WTC11 (cell line): ENCODE results near the gene EVI5L. TPM values are rescaled to one million over a fixed set of nuclear protein-coding genes. Genes with fewer than 3 reads are reported as not detected.
"Not testable (repeated sequence)": the region's sequence is repeated elsewhere in the genome, so short reads cannot be mapped to it uniquely, and the experiment has no call there.

ENCODE experiments used
- ATAC-seq: fragments of 200-7000 bp; cut with Tn5 transposase; 2 replicates; pipeline ENCODE4 v1.10.0; 2021; ENCODE audit warnings: mild to moderate bottlenecking, moderate library complexity
- CTCF ChIA-PET: fragments of 300-600 bp; sonication (Branson Sonifier 250); formaldehyde crosslinking; loops from one replicate; lab custom pipeline; 2021; ENCODE audit warnings: antibody characterized with exemption; lab: Charles Lee
- POLR2A ChIA-PET: fragments of 350-600 bp; sonication (Branson Sonifier 250); formaldehyde crosslinking; loops from one replicate; lab custom pipeline; 2021; ENCODE audit warnings: antibody characterized with exemption; lab: Charles Lee
- DNase-seq: peaks from one replicate; pipeline ENCODE4 v3.0.0; 2021; ENCODE audit warnings: low spot score
- H3K27ac Mint-ChIP-seq: 2 replicates; pipeline ENCODE4 v1.8.0; 2021; ENCODE audit warnings: mixed read lengths
- H3K27me3 Mint-ChIP-seq: 2 replicates; pipeline ENCODE4 v1.8.0; 2021; ENCODE audit warnings: low read depth, mild to moderate bottlenecking, moderate library complexity, mixed read lengths
- H3K36me3 Mint-ChIP-seq: 2 replicates; pipeline ENCODE4 v1.8.0; 2021; ENCODE audit warnings: mixed read lengths
- H3K4me1 Mint-ChIP-seq: 2 replicates; pipeline ENCODE4 v1.8.0; 2022; ENCODE audit warnings: mixed read lengths
- H3K4me3 Mint-ChIP-seq: 2 replicates; pipeline ENCODE4 v1.8.0; 2021; ENCODE audit warnings: mild to moderate bottlenecking, moderate library complexity, mixed read lengths
- H3K9me3 Mint-ChIP-seq: 2 replicates; pipeline ENCODE4 v1.8.0; 2021; ENCODE audit warnings: mixed read lengths
- AR ChIP-seq: fragments of 250-450 bp; sonication (Bioruptor Pico); IDR thresholded peaks from 2 replicates; pipeline ENCODE4 v1.9.0; 2021; ENCODE audit warnings: mild to moderate bottlenecking
- ATF3 ChIP-seq: sonication (generic); formaldehyde crosslinking; conservative IDR thresholded peaks from 2 replicates; pipeline ENCODE4 v1.8.1; 2022; ENCODE audit warnings: mild to moderate bottlenecking, missing genetic modification reagents
- ERG ChIP-seq: fragments of 250-450 bp; sonication (Bioruptor Pico); IDR thresholded peaks from 2 replicates; pipeline ENCODE4 v1.8.0; 2021; ENCODE audit warnings: mild to moderate bottlenecking
- GRHL2 ChIP-seq: fragments of 250-450 bp; sonication (Bioruptor Pico); IDR thresholded peaks from 2 replicates; pipeline ENCODE4 v1.8.0; 2022; ENCODE audit warnings: mild to moderate bottlenecking, moderate library complexity; ENCODE audit not compliant: insufficient replicate concordance, severe bottlenecking
- GTF2I ChIP-seq: fragments of 250-450 bp; sonication (Bioruptor Pico); conservative IDR thresholded peaks from 2 replicates; pipeline ENCODE4 v1.4.0; 2021; ENCODE audit warnings: mild to moderate bottlenecking
- MAX ChIP-seq: sonication (generic); formaldehyde crosslinking; IDR thresholded peaks from 2 replicates; pipeline ENCODE4 v1.8.0; 2022; ENCODE audit warnings: mild to moderate bottlenecking, missing genetic modification reagents
- NFATC4 ChIP-seq: fragments of 250-450 bp; sonication (Bioruptor Pico); IDR thresholded peaks from 2 replicates; pipeline ENCODE4 v1.9.0; 2021; ENCODE audit warnings: mild to moderate bottlenecking
- NR2C2 ChIP-seq: sonication (generic); formaldehyde crosslinking; IDR thresholded peaks from 2 replicates; pipeline ENCODE4 v1.8.0; 2022; ENCODE audit warnings: mild to moderate bottlenecking, missing genetic modification reagents
- SMAD3 ChIP-seq: sonication (generic); formaldehyde crosslinking; IDR thresholded peaks from 2 replicates; pipeline ENCODE4 v1.8.0; 2022; ENCODE audit warnings: missing genetic modification reagents, mild to moderate bottlenecking, borderline replicate concordance
- SMAD4 ChIP-seq: sonication (generic); formaldehyde crosslinking; IDR thresholded peaks from 2 replicates; pipeline ENCODE4 v1.8.0; 2022; ENCODE audit warnings: mild to moderate bottlenecking, missing genetic modification reagents
- ZBTB43 ChIP-seq: sonication (generic); formaldehyde crosslinking; IDR thresholded peaks from 2 replicates; pipeline ENCODE4 v1.8.1; 2023; ENCODE audit warnings: mild to moderate bottlenecking, missing genetic modification reagents
- ZMAT4 ChIP-seq: fragments of 250-450 bp; sonication (Bioruptor Pico); IDR thresholded peaks from 2 replicates; pipeline ENCODE4 v1.9.0; 2021; ENCODE audit warnings: mild to moderate bottlenecking
- ZNF232 ChIP-seq: sonication (generic); formaldehyde crosslinking; IDR thresholded peaks from 2 replicates; pipeline ENCODE4 v1.8.0; 2022; ENCODE audit warnings: mild to moderate bottlenecking, missing genetic modification reagents
- ZNF396 ChIP-seq: fragments of 250-450 bp; sonication (Bioruptor Pico); IDR thresholded peaks from 2 replicates; pipeline ENCODE4 v1.8.0; 2021; ENCODE audit warnings: mild to moderate bottlenecking, moderate library complexity, borderline replicate concordance
- ZNF416 ChIP-seq: fragments of 250-450 bp; sonication (Bioruptor Pico); IDR thresholded peaks from 2 replicates; pipeline ENCODE4 v1.9.0; 2021; ENCODE audit warnings: mild to moderate bottlenecking, inconsistent platforms
- total RNA-seq: library from RNA; stranded (reverse); gene quantifications from 3 replicates; pipeline ENCODE4 v1.2.3, GENCODE V29; 2021
- TF ChIP-seq, protein P1 (sequence below): sonication (generic); formaldehyde crosslinking; IDR thresholded peaks from 2 replicates; pipeline ENCODE4 v1.8.1; 2022; ENCODE audit warnings: missing genetic modification reagents, borderline replicate concordance

The EVI5L gene
- total RNA-seq, 1 experiment from 2014 or later = 10.5 TPM

DNA sequence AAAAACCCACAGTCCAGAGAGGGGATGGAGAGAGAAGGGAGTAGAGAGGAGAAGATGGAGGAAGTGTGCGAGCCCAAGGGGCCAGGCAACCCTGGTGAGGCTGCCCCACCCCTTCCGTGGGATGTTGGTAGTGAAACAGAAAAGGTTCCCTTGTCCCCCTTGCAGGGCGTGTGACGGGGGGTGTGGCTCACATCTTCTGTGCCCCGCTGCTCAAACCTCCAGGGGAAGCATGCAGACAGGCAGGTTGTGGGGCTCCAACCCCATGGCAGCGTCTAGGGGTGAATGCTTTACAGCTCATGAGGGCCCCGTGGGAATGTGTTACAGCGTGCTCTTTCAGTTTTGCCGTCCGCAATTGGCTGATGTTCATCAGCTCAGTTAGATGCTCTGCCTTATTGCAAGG is 14.7 kb upstream of the EVI5L start:
- ChIA-PET CTCF (interaction anchor here (0.7 to 1.0 kb wide), 2 partner anchors 47 to 135 kb away, joined by 3 read pairs; partner anchors contain the start of gene TRAPPC5), POLR2A (no interaction called here)
- ATAC-seq (no peak), DNase-seq (no peak)
- H3K4me1 Mint-ChIP-seq = no peaks in the 10 kb centered on the region
- H3K27me3 Mint-ChIP-seq = peaks cover 76% of the 10 kb centered on the region
- H3K27ac Mint-ChIP-seq = no peak overlapping the region
- H3K36me3 Mint-ChIP-seq = peaks cover 5% of the 10 kb centered on the region
- TF ChIP-seq SMAD4 (CRISPR knock-in tag) = no peak
- TF ChIP-seq ZNF232 (CRISPR knock-in tag) = no peak
- no peak for TF ChIP-seq GTF2I (CRISPR knock-in tag)
- TF ChIP-seq, protein P1, sequence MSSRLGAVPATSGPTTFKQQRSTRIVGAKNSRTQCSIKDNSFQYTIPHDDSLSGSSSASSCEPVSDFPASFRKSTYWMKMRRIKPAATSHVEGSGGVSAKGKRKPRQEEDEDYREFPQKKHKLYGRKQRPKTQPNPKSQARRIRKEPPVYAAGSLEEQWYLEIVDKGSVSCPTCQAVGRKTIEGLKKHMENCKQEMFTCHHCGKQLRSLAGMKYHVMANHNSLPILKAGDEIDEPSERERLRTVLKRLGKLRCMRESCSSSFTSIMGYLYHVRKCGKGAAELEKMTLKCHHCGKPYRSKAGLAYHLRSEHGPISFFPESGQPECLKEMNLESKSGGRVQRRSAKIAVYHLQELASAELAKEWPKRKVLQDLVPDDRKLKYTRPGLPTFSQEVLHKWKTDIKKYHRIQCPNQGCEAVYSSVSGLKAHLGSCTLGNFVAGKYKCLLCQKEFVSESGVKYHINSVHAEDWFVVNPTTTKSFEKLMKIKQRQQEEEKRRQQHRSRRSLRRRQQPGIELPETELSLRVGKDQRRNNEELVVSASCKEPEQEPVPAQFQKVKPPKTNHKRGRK (CRISPR knock-in tag) = no peak
- no peak for TF ChIP-seq NR2C2 (CRISPR knock-in tag)
- no peak for TF ChIP-seq GRHL2 (CRISPR knock-in tag)
- no peak for TF ChIP-seq ZNF396 (CRISPR knock-in tag)
- TF ChIP-seq ZNF416 (CRISPR knock-in tag) = no peak
- no peak for TF ChIP-seq ZBTB43 (CRISPR knock-in tag)
- no peak for TF ChIP-seq SMAD3
- no peak for TF ChIP-seq AR (CRISPR knock-in tag)
- no peak for TF ChIP-seq ZMAT4 (CRISPR knock-in tag)
- no peak for TF ChIP-seq ATF3 (CRISPR knock-in tag)
- TF ChIP-seq ERG (CRISPR knock-in tag) = no peak
- TF ChIP-seq MAX (CRISPR knock-in tag) = no peak
- TF ChIP-seq NFATC4 (CRISPR knock-in tag) = no peak
- TF ChIP-seq, all 79 proteins: peak for 0
- no peak overlapping the region for H3K4me3 Mint-ChIP-seq
- peaks cover 59% of the 10 kb centered on the region for H3K9me3 Mint-ChIP-seq

DNA sequence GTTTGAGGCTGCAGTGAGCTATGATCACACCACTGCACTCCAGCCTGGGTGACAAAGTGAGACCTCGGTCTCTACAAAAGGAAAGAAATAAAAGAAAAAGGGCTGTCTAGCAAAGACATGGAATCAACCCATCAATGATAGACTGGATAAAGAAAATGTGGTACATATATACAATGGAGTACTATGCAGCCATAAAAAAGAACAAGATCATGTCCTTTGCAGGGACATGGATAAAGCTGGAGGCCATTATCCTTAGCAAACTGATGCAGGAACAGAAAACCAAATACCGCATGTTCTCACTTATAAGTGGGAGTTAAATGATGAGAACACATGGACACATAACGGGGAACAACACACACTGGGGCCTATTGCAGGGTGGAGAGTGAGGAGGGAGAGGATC is 14.0 kb upstream of the EVI5L start:
- H3K4me1 Mint-ChIP-seq, DNase-seq, H3K27ac Mint-ChIP-seq, H3K4me3 Mint-ChIP-seq, ATAC-seq, H3K36me3 Mint-ChIP-seq, POLR2A ChIA-PET: not testable (repeated sequence)
- Mint-ChIP-seq H3K9me3 (peaks cover 53% of the 10 kb centered on the region), H3K27me3 (peaks cover 77% of the 10 kb centered on the region)
- CTCF ChIA-PET = interaction anchor here (1.0 kb wide), 1 partner anchor 46 kb away, joined by 3 read pairs; no protein-coding TSS in a partner anchor
